Measurements from ENCODE around the gene P4HA1. TPM values are rescaled to one million over a fixed set of nuclear protein-coding genes. Genes with fewer than 3 reads are reported as not detected.

The P4HA1 gene
- total RNA-seq, 2 experiments from 2014 or later = 11.6 to 36.2 TPM

GRCh38 chr10:73076360-73077183 lies 20.1 kb downstream of the P4HA1 start:
- Histone ChIP-seq H3K27ac (ENCODE audit: low read depth, low read length, poor library complexity, severe bottlenecking) (peak overlapping the region; percentile 9), H3K4me1 (ENCODE audit: insufficient read depth, low read length, poor library complexity, severe bottlenecking) (peaks cover 10% of the 10 kb centered on the region), H2AFZ (ENCODE audit: low read length) (peak overlapping the region; percentile 52; the same call in 1 of the 2 replicates), H3K4me3 (ENCODE audit: low read depth, low read length, poor library complexity, severe bottlenecking) (no peak overlapping the region), H3K79me2 (ENCODE audit: insufficient read depth, low read depth, low read length) (peaks cover 29% of the 10 kb centered on the region; the same call in 1 of the 2 replicates), H3K9me3 (ENCODE audit: low read length) (no peaks in the 10 kb centered on the region), H3K9me2 (ENCODE audit: insufficient read depth, low read length) (no peaks in the 10 kb centered on the region), H3K36me3 (ENCODE audit: insufficient read depth, low read length) (peaks cover 39% of the 10 kb centered on the region), H4K20me1 (ENCODE audit: insufficient read depth, low read length) (no peaks in the 10 kb centered on the region), H3K4me2 (ENCODE audit: low read length) (peak overlapping the region; percentile 47)
- ChIA-PET POLR2A (interaction anchor here (0.6 to 2.3 kb wide), 8 partner anchors 9 to 500 kb away, joined by 3 to 7 read pairs (median 4); partner anchors contain the start of gene P4HA1), CTCF (ENCODE audit: unreplicated experiment) (no interaction called here)
- peak; percentile 27 for DNase-seq (ENCODE audit: low spot score)
- intact Hi-C loops (cut with micrococcal nuclease; ENCODE audit: unreplicated experiment) = no loop called here
- no TSS peak for BruUV-seq (replicated peaks)
- TF ChIP-seq CTCF (conservative IDR thresholded peaks at IDR 0.05; ENCODE audit: low read length) (no peak), EZH2phosphoT487 (IDR thresholded peaks at IDR 0.05; ENCODE audit: borderline replicate concordance, low read depth, low read length) (no peak)

- H3K4me1 ChIP-seq (ENCODE audit: insufficient read depth, low read length, poor library complexity, severe bottlenecking) = peaks cover 10% of the 10 kb centered on the region
- ChIA-PET POLR2A (interaction anchor here (0.5 to 1.4 kb wide), 4 partner anchors 11 to 69 kb away, joined by 3 to 5 read pairs (median 4); no protein-coding TSS in a partner anchor), CTCF (ENCODE audit: unreplicated experiment) (no interaction called here)
- peaks cover 47% of the 10 kb centered on the region for H3K36me3 ChIP-seq (ENCODE audit: insufficient read depth, low read length)
- H3K9me2 ChIP-seq (ENCODE audit: insufficient read depth, low read length) = no peaks in the 10 kb centered on the region
- H3K9me3 ChIP-seq (ENCODE audit: low read length) = no peaks in the 10 kb centered on the region
- H3K4me2 ChIP-seq (ENCODE audit: low read length) = no peak overlapping the region
- BruUV-seq (replicated peaks) = no TSS peak
- no peak overlapping the region for H3K4me3 ChIP-seq (ENCODE audit: low read depth, low read length, poor library complexity, severe bottlenecking)
- intact Hi-C loops (cut with micrococcal nuclease; ENCODE audit: unreplicated experiment) = no loop called here
- DNase-seq (ENCODE audit: low spot score) = no peak
- H4K20me1 ChIP-seq (ENCODE audit: insufficient read depth, low read length) = no peaks in the 10 kb centered on the region
- peaks cover 29% of the 10 kb centered on the region; the same call in 1 of the 2 replicates for H3K79me2 ChIP-seq (ENCODE audit: insufficient read depth, low read depth, low read length)
- no peak overlapping the region for H2AFZ ChIP-seq (ENCODE audit: low read length)
- TF ChIP-seq CTCF (conservative IDR thresholded peaks at IDR 0.05; ENCODE audit: low read length) (no peak), EZH2phosphoT487 (IDR thresholded peaks at IDR 0.05; ENCODE audit: borderline replicate concordance, low read depth, low read length) (no peak)
- H3K27ac ChIP-seq (ENCODE audit: low read depth, low read length, poor library complexity, severe bottlenecking) = no peak overlapping the region
Observed at GRCh38 chr10:73075829-73076228, 20.8 kb downstream of the P4HA1 start.

GRCh38 chr10:73073627-73074026 lies 23.0 kb downstream of the P4HA1 start:
- intact Hi-C loops (cut with micrococcal nuclease; ENCODE audit: unreplicated experiment) = no loop called here
- no peak overlapping the region for H2AFZ ChIP-seq (ENCODE audit: low read length)
- H3K9me2 ChIP-seq (ENCODE audit: insufficient read depth, low read length) = no peaks in the 10 kb centered on the region
- ChIA-PET POLR2A (interaction anchor here (0.7 to 0.8 kb wide), 2 partner anchors 17 to 24 kb away, joined by 3 read pairs; no protein-coding TSS in a partner anchor), CTCF (ENCODE audit: unreplicated experiment) (no interaction called here)
- H3K79me2 ChIP-seq (ENCODE audit: insufficient read depth, low read depth, low read length) = peaks cover 19% of the 10 kb centered on the region; the same call in 1 of the 2 replicates
- H3K27ac ChIP-seq (ENCODE audit: low read depth, low read length, poor library complexity, severe bottlenecking) = no peak overlapping the region
- no peak overlapping the region for H3K4me3 ChIP-seq (ENCODE audit: low read depth, low read length, poor library complexity, severe bottlenecking)
- DNase-seq (ENCODE audit: low spot score) = no peak
- TF ChIP-seq CTCF (conservative IDR thresholded peaks at IDR 0.05; ENCODE audit: low read length) (no peak), EZH2phosphoT487 (IDR thresholded peaks at IDR 0.05; ENCODE audit: borderline replicate concordance, low read depth, low read length) (no peak)
- no peaks in the 10 kb centered on the region for H4K20me1 ChIP-seq (ENCODE audit: insufficient read depth, low read length)
- BruUV-seq (replicated peaks) = no TSS peak
- peaks cover 10% of the 10 kb centered on the region for H3K4me1 ChIP-seq (ENCODE audit: insufficient read depth, low read length, poor library complexity, severe bottlenecking)
- H3K4me2 ChIP-seq (ENCODE audit: low read length) = no peak overlapping the region
- H3K36me3 ChIP-seq (ENCODE audit: insufficient read depth, low read length) = peaks cover 49% of the 10 kb centered on the region
- H3K9me3 ChIP-seq (ENCODE audit: low read length) = no peaks in the 10 kb centered on the region

Measured in OCI-LY7 (cell line).